HL-60 (cell line): ENCODE measurements around the gene SMG7.

Experiments used
- DNase-seq, 2 experiments: peaks; one replicate each; pipeline ENCODE4 v3.0.0-alpha.2; 2010 to 2020; ENCODE audit warnings: low read depth in 1 of 2, low spot score in 1 of 2
- H3K27ac ChIP-seq: fragments of 250-450 bp; sonication (Bioruptor Pico); replicated peaks from 2 replicates; pipeline ENCODE4 v1.5.1; 2020; ENCODE audit warnings: mild to moderate bottlenecking, moderate library complexity
- H3K27me3 ChIP-seq: fragments of 250-450 bp; sonication (Bioruptor Pico); 2 replicates; pipeline ENCODE4 v1.5.1; 2021; ENCODE audit warnings: mild to moderate bottlenecking, moderate library complexity; ENCODE audit not compliant: insufficient read depth, poor library complexity, severe bottlenecking
- H3K4me3 ChIP-seq: replicated peaks from 2 replicates; pipeline ENCODE4 v1.5.1; 2011; ENCODE audit warnings: mild to moderate bottlenecking, control low read depth, low read length; ENCODE audit not compliant: insufficient read depth
- CTCF ChIP-seq: IDR thresholded peaks from one replicate; pipeline ENCODE4 v1.5.1; 2011; ENCODE audit warnings: low read length, control low read depth, inconsistent platforms; ENCODE audit not compliant: insufficient read depth
- GABPA ChIP-seq: IDR thresholded peaks from 2 replicates; pipeline ENCODE4 v1.6.1; 2012; ENCODE audit warnings: low read depth
- POLR2AphosphoS5 ChIP-seq: IDR thresholded peaks from 2 replicates; pipeline ENCODE4 v1.6.1; 2012; ENCODE audit warnings: low read depth
- REST ChIP-seq: IDR thresholded peaks from 2 replicates; pipeline ENCODE4 v1.6.1; 2012; ENCODE audit warnings: low read depth; ENCODE audit not compliant: insufficient replicate concordance
- SPI1 ChIP-seq: IDR thresholded peaks from 2 replicates; pipeline ENCODE4 v1.6.1; 2012; ENCODE audit warnings: low read depth, mild to moderate bottlenecking, borderline replicate concordance

SMG7 gene

DNA sequence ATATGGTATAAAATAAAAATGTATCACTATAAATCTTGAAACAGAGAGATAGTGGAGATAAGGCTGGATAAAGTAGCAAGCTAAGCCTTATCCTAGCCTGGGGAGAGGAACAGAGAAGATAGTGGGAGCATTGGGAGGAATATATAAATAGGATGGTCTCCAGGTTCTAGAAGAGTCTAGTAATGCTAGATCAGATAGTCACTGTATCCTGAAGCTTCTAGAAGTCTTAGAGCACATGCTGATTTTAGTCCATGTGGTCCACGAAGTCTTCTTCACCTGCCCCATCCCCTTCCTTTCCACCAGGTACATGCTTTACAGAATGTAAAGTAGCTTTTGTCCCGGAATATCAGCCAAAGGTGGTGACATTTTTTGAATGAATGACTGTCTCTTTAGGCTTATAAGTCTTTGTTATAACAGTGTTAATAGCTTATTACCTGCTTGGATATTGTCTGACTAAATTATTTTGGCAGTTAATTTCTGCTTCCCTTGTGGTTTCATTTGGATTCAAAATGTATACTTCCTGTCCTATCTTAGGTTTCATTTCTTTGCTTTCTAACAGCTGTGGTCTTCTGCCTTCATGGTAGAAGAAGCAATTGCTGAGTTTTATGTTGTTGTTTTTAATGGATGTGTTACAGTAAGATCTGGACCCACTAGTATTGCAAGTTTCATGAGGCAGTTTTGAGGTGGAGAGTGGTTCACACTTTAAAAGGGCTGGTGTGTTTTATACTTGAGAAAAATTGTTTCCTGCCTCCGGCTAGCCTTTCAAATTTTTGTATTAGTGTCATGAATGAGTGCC lies 5.9 kb downstream of the SMG7 start:
- TF ChIP-seq SPI1 (peak; percentile 25; the same call in 1 of the 2 replicates), CTCF (no peak)
- Histone ChIP-seq H3K27ac (peak overlapping the region; percentile 9), H3K4me3 (no peak overlapping the region), H3K27me3 (no peaks in the 10 kb centered on the region)
- DNase-seq = no peak

DNA sequence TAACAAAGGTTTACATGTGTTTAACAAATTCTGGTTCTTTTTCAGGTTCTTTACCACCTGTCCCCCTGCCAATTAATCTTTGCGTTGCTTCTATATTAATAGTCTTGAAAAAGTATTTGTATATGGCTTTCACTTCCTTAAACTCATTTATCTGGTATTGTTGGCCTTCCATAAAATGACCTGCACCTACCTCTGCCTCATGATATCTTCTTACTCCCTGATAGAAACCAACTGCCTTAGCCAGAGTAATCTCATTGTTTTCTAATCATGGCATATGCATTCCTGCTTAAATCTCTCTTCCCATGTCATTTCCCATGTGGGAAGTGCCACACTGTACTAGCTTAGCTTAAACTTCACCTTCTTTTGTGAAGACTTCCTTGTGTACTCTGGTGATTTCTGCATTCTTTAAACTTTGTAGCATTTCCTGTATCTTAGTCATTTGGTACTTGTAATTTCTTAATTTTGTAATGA lies 8.7 kb downstream of the SMG7 start:
- Histone ChIP-seq H3K4me3 (no peak overlapping the region), H3K27ac (no peak overlapping the region), H3K27me3 (no peaks in the 10 kb centered on the region)
- TF ChIP-seq REST (no peak), CTCF (no peak), SPI1 (peak; percentile 18; the same call in 1 of the 2 replicates)
- DNase-seq = no peak

- DNase-seq = no peak
- Histone ChIP-seq H3K27ac (no peak overlapping the region), H3K27me3 (no peaks in the 10 kb centered on the region), H3K4me3 (no peak overlapping the region)
- TF ChIP-seq CTCF = no peak
- no peak for TF ChIP-seq GABPA
- no peak for TF ChIP-seq POLR2AphosphoS5
- TF ChIP-seq SPI1 = no peak
- no peak for TF ChIP-seq REST
Observed at GRCh38 chr1:183483224-183483623, 10.9 kb downstream of the SMG7 start.

- no peak overlapping the region for H3K4me3 ChIP-seq
- no peaks in the 10 kb centered on the region for H3K27me3 ChIP-seq
- no peak for DNase-seq
- H3K27ac ChIP-seq = no peak overlapping the region
- TF ChIP-seq SPI1 (no peak), GABPA (no peak), REST (no peak), CTCF (no peak), POLR2AphosphoS5 (no peak)
Observed at GRCh38 chr1:183484254-183484653, 12.0 kb downstream of the SMG7 start.
